H1 (cell line): ENCODE data around the gene PRDM5. TPM values are rescaled to one million over a fixed set of nuclear protein-coding genes. Genes with fewer than 3 reads are reported as not detected.

Experiments
- CTCF ChIA-PET: fragments of 300-600 bp; sonication (Branson Sonifier 250); formaldehyde crosslinking; loops from one replicate; lab custom pipeline; 2021; ENCODE audit not compliant: partially characterized antibody; lab: Charles Lee
- POLR2A ChIA-PET: fragments of 300-600 bp; sonication (Branson Sonifier 250); formaldehyde crosslinking; loops from one replicate; lab custom pipeline; 2021; ENCODE audit warnings: inconsistent platforms; ENCODE audit not compliant: partially characterized antibody; lab: Charles Lee
- DNase-seq, 2 experiments: peaks; one replicate each; pipeline versions ENCODE4 v3.0.0 to v3.0.0-alpha.2; 2010 to 2022; ENCODE audit warnings: low spot score in 2 of 2, low read depth in 1 of 2, mixed read lengths in 1 of 2
- FAIRE-seq: peaks from 2 replicates; lab custom pipeline; 2011; peaks lifted over from hg19 to GRCh38; lab: Jason Lieb, UNC
- H2AFZ ChIP-seq: 2 replicates; pipeline ENCODE4 v1.8.1; 2012; ENCODE audit warnings: low read length, inconsistent platforms
- H2AK5ac ChIP-seq: 2 replicates; pipeline ENCODE4 v1.6.1; 2013; ENCODE audit warnings: low read depth, low read length
- H2BK120ac ChIP-seq: replicated peaks from 2 replicates; pipeline ENCODE3; 2013; ENCODE audit warnings: low read depth, low read length, inconsistent platforms
- H2BK12ac ChIP-seq: 2 replicates; pipeline ENCODE4 v1.6.1; 2013; ENCODE audit warnings: low read depth, low read length
- H2BK15ac ChIP-seq: 2 replicates; pipeline ENCODE4 v1.6.1; 2013; ENCODE audit warnings: low read length
- H2BK20ac ChIP-seq: 2 replicates; pipeline ENCODE4 v1.6.1; 2013; ENCODE audit warnings: low read length
- H2BK5ac ChIP-seq: 2 replicates; pipeline ENCODE4 v1.6.1; 2013; ENCODE audit warnings: low read depth, low read length
- H3K14ac ChIP-seq: 2 replicates; pipeline ENCODE4 v1.6.1; 2013; ENCODE audit warnings: inconsistent platforms; ENCODE audit not compliant: insufficient read length
- H3K18ac ChIP-seq: 2 replicates; pipeline ENCODE4 v1.6.1; 2013; ENCODE audit warnings: low read length; ENCODE audit errors: extremely low read depth
- H3K23ac ChIP-seq: 2 replicates; pipeline ENCODE4 v1.6.1; 2013; ENCODE audit warnings: inconsistent platforms; ENCODE audit not compliant: insufficient read length
- H3K23me2 ChIP-seq: 2 replicates; pipeline ENCODE4 v1.6.1; 2013; ENCODE audit warnings: low read depth, low read length
- H3K27ac ChIP-seq: 2 replicates; pipeline ENCODE4 v1.6.1; 2011; ENCODE audit warnings: low read depth, low read length, inconsistent platforms
- H3K27me3 ChIP-seq, 4 experiments: replicated peaks in 1 of 4; 1 replicate in 1 of 4; 2 replicates in 3 of 4; pipeline versions ENCODE4 v1.6.1 to v1.8.1; 2011 to 2013; ENCODE audit warnings: low read length in 3 of 4, mild to moderate bottlenecking in 3 of 4, inconsistent platforms in 2 of 4, mixed read lengths in 2 of 4, moderate library complexity in 1 of 4; ENCODE audit not compliant: control insufficient read depth in 3 of 4, insufficient read depth in 3 of 4; ENCODE audit errors: extremely low read depth in 1 of 4
- H3K36me3 ChIP-seq, 4 experiments: 2 replicates each; pipeline versions ENCODE4 v1.6.1 to v1.8.1; 2011 to 2013; ENCODE audit warnings: mild to moderate bottlenecking in 4 of 4, low read length in 3 of 4, moderate library complexity in 2 of 4, control low read depth in 1 of 4, inconsistent platforms in 1 of 4; ENCODE audit not compliant: insufficient read depth in 4 of 4, control insufficient read depth in 2 of 4
- H3K4ac ChIP-seq: replicated peaks from 2 replicates; pipeline ENCODE3; 2013; ENCODE audit warnings: low read length, low read depth, mixed read lengths, inconsistent platforms; ENCODE audit not compliant: insufficient read length
- H3K4me1 ChIP-seq, 4 experiments: replicated peaks in 1 of 4; 1 replicate in 1 of 4; 2 replicates in 3 of 4; pipeline versions ENCODE4 v1.6.1 to v1.8.1; 2011 to 2013; ENCODE audit warnings: low read length in 3 of 4, inconsistent platforms in 2 of 4, mixed read lengths in 1 of 4; ENCODE audit not compliant: insufficient read depth in 4 of 4, control insufficient read depth in 3 of 4
- H3K4me2 ChIP-seq, 2 experiments: 2 replicates each; pipeline versions ENCODE4 v1.6.1 to v1.8.1; 2011 to 2013; ENCODE audit warnings: low read depth in 2 of 2, low read length in 2 of 2, control low read depth in 1 of 2, inconsistent platforms in 1 of 2, mild to moderate bottlenecking in 1 of 2; ENCODE audit not compliant: insufficient read depth in 1 of 2
- H3K4me3 ChIP-seq, 4 experiments: fragments of 200-600, 300-600 bp in 1 of 4; sonication (generic), shearing (Covaris generic), sonication (Bioruptor Twin) in 1 of 4; 2 replicates each; pipeline versions ENCODE4 v1.5.1 to v1.8.1; 2011 to 2016; ENCODE audit warnings: low read length in 4 of 4, low read depth in 3 of 4, control low read depth in 2 of 4, inconsistent platforms in 2 of 4, mild to moderate bottlenecking in 2 of 4, mixed read lengths in 1 of 4, moderate library complexity in 1 of 4; ENCODE audit not compliant: insufficient read depth in 2 of 4; ENCODE audit errors: extremely low read depth in 1 of 4
- H3K56ac ChIP-seq: replicated peaks from 2 replicates; pipeline ENCODE3; 2013; ENCODE audit warnings: low read depth, mild to moderate bottlenecking, mixed read lengths, low read length, inconsistent platforms; ENCODE audit not compliant: insufficient read length
- H3K79me1 ChIP-seq: 2 replicates; pipeline ENCODE4 v1.6.1; 2013; ENCODE audit warnings: low read depth, low read length, control low read depth
- H3K79me2 ChIP-seq, 2 experiments: 2 replicates each; pipeline versions ENCODE4 v1.6.1 to v1.8.1; 2012 to 2013; ENCODE audit warnings: low read length in 2 of 2, mild to moderate bottlenecking in 2 of 2, inconsistent platforms in 1 of 2; ENCODE audit not compliant: insufficient read depth in 2 of 2, control insufficient read depth in 1 of 2
- H3K9ac ChIP-seq, 4 experiments: replicated peaks in 1 of 4; 1 replicate in 1 of 4; 2 replicates in 3 of 4; pipeline versions ENCODE4 v1.6.1 to v1.8.1; 2011 to 2013; ENCODE audit warnings: low read depth in 3 of 4, low read length in 3 of 4, control low read depth in 2 of 4, mild to moderate bottlenecking in 2 of 4, moderate library complexity in 2 of 4, inconsistent platforms in 1 of 4; ENCODE audit errors: extremely low read depth in 1 of 4
- H3K9me3 ChIP-seq, 2 experiments: 2 replicates each; pipeline versions ENCODE4 v1.6.1 to v1.8.1; 2012 to 2013; ENCODE audit warnings: mild to moderate bottlenecking in 2 of 2, moderate library complexity in 2 of 2, control low read depth in 1 of 2, inconsistent platforms in 1 of 2, low read depth in 1 of 2, low read length in 1 of 2, mixed read lengths in 1 of 2; ENCODE audit not compliant: insufficient read depth in 2 of 2
- H4K20me1 ChIP-seq, 2 experiments: replicated peaks in 1 of 2; 2 replicates each; pipeline versions ENCODE3 to v1.8.1; 2011 to 2013; ENCODE audit warnings: inconsistent platforms in 2 of 2, low read length in 2 of 2, mild to moderate bottlenecking in 1 of 2; ENCODE audit not compliant: insufficient read depth in 2 of 2, control insufficient read depth in 1 of 2
- H4K5ac ChIP-seq: 2 replicates; pipeline ENCODE4 v1.6.1; 2013; ENCODE audit warnings: low read length, low read depth, mixed read lengths, inconsistent platforms; ENCODE audit not compliant: insufficient read length
- H4K8ac ChIP-seq: 2 replicates; pipeline ENCODE4 v1.8.0; 2013; ENCODE audit warnings: mild to moderate bottlenecking, moderate library complexity, low read length, inconsistent platforms; ENCODE audit not compliant: insufficient read depth; ENCODE audit errors: extremely low read depth
- H4K91ac ChIP-seq: replicated peaks from 2 replicates; pipeline ENCODE3; 2013; ENCODE audit warnings: low read length, mixed read lengths, inconsistent platforms; ENCODE audit not compliant: insufficient read length
- CTBP2 ChIP-seq: IDR thresholded peaks from 2 replicates; pipeline ENCODE4 v1.7.0; 2011; ENCODE audit warnings: borderline replicate concordance, mild to moderate bottlenecking, moderate library complexity, mixed read lengths, low read length; ENCODE audit not compliant: insufficient read depth, insufficient read length
- RAD21 ChIP-seq, 2 experiments: IDR thresholded peaks in 1 of 2; conservative IDR thresholded peaks in 1 of 2; 2 replicates each; pipeline ENCODE4 v1.6.1; 2011; ENCODE audit warnings: low read depth in 2 of 2, low read length in 2 of 2, improper control_type of control experiment in 1 of 2, inconsistent platforms in 1 of 2, mild to moderate bottlenecking in 1 of 2, moderate library complexity in 1 of 2
- TBP ChIP-seq: IDR thresholded peaks from 2 replicates; pipeline ENCODE4 v1.6.1; 2011; ENCODE audit warnings: low read depth, low read length, improper control_type of control experiment
- USF2 ChIP-seq: IDR thresholded peaks from 2 replicates; pipeline ENCODE4 v1.6.1; 2011; ENCODE audit warnings: low read length, improper control_type of control experiment
- WGBS, 2 experiments: shearing (Covaris generic) in 1 of 2; methylation state at CpG; one replicate each; pipeline versions ENCODE4 v1.1.6 to v1.1.7; 2013 to 2015; ENCODE audit warnings: low lambda C conversion rate in 2 of 2, mixed read lengths in 2 of 2, inconsistent platforms in 1 of 2, low coverage in 1 of 2, missing lambda C conversion rate in 1 of 2; ENCODE audit not compliant: insufficient replicate concordance in 2 of 2, insufficient coverage in 1 of 2, insufficient read length in 1 of 2; ENCODE audit errors: extremely low coverage in 1 of 2, missing lambda C conversion rate in 1 of 2; 5-methylcytosine and 5-hydroxymethylcytosine counted together
- polyA plus RNA-seq, 7 experiments: library from polyadenylated mRNA; depleted of rRNA in 3 of 7; stranded (reverse) in 5 of 7; unstranded in 2 of 7; fragments of >200 nt in 5 of 7; fragments of 200-250 nt in 2 of 7; gene quantifications; 1 replicate in 5 of 7; 2 replicates in 1 of 7; 4 replicates in 1 of 7; pipeline versions ENCODE4 v1.2.1 to v1.2.3, GENCODE V29; 2011 to 2013; ENCODE audit warnings: missing spikeins in 2 of 7, mixed read lengths in 2 of 7
- total RNA-seq: library from RNA; stranded (reverse); fragmentation: NEBNext Ultra II Directional; extraction: Animal tissue kit (Norgen Biotek cat#: 25700); gene quantifications from 2 replicates; pipeline ENCODE4 v1.2.1, GENCODE V29; 2021

The PRDM5 gene
- total and polyA plus RNA-seq, 2 of the 8 experiments (the other 6 are each of a cell fraction or from before 2014, with no cell fraction given): 8.2 to 23.4 TPM

- POLR2A ChIA-PET: interaction anchor here (1.2 kb wide), 1 partner anchor 44 kb away, joined by 3 read pairs; no protein-coding TSS in a partner anchor
- no peak for DNase-seq
- H3K14ac ChIP-seq: no peak overlapping the region
- no peak overlapping the region for H3K27ac ChIP-seq
- H3K9me3 ChIP-seq: no peaks in the 10 kb centered on the region
- no peak for TF ChIP-seq RAD21 (IDR thresholded peaks at IDR 0.05 in 1 of 2, conservative IDR thresholded peaks at IDR 0.05 in 1 of 2; ENCODE audit: low read depth in 2 of 2, low read length in 2 of 2)
- TF ChIP-seq USF2: no peak
- no peak for TF ChIP-seq CTBP2
- no peak for TF ChIP-seq TBP
- TF ChIP-seq, all 59 proteins: peak for 0
- Histone ChIP-seq H2AK5ac (no peak overlapping the region), H4K20me1 (peaks cover 0 to 2% of the 10 kb centered on the region in 2 experiments), H3K4me2 (no peak overlapping the region), H3K4me1 (peaks cover 3 to 20% (median 15%) of the 10 kb centered on the region in 4 experiments; a peak in 6 of 7 replicates), H4K5ac (no peak overlapping the region), H2BK5ac (no peak overlapping the region), H3K23me2 (peaks cover 10% of the 10 kb centered on the region), H3K79me1 (peaks cover 5% of the 10 kb centered on the region), H3K79me2 (peaks cover 6 to 61% of the 10 kb centered on the region in 2 experiments; a peak in 2 of 4 replicates), H2BK120ac (no peak overlapping the region), H3K18ac (no peak overlapping the region), H4K8ac (no peak overlapping the region), H3K4ac (no peak overlapping the region), H2BK20ac (no peak overlapping the region), H4K91ac (no peak overlapping the region), H3K27me3 (no peaks in the 10 kb centered on the region), H3K56ac (no peak overlapping the region), H2BK12ac (no peak overlapping the region), H3K36me3 (no peaks in the 10 kb centered on the region; a peak in 1 of 8 replicates), H3K23ac (no peak overlapping the region), H2BK15ac (no peak overlapping the region), H3K4me3 (no peak overlapping the region), H3K9ac (no peak overlapping the region), H2AFZ (no peak overlapping the region)
- FAIRE-seq: no peak
- CTCF ChIA-PET: interaction anchor here (0.6 to 1.6 kb wide), 9 partner anchors 20 to 1744 kb away, joined by 3 to 5 read pairs (median 3); no protein-coding TSS in a partner anchor
- 95% methylated on average over 1 of the region's 1 CpG; no CpG with 5 or more reads in 1 of the 2 experiments for WGBS, 2 experiments
These were observed 3.2 kb downstream of the PRDM5 start for GRCh38 chr4:120919358-120919757.
